SK-MEL-5 (cell line): Measurements from ENCODE around the gene CXXC1. TPM values are rescaled to one million over a fixed set of nuclear protein-coding genes. Genes with fewer than 3 reads are reported as not detected.
"Not testable (repeated sequence)": the region's sequence is repeated elsewhere in the genome, so short reads cannot be mapped to it uniquely, and the experiment has no call there.

Source experiments
- DNase-seq: peaks from one replicate; pipeline ENCODE4 v3.0.0-alpha.2; 2016; ENCODE audit warnings: low read depth, low spot score
- in situ Hi-C: cut with HindIII; loops from 2 replicates; pipeline ENCODE4 v1.10.0; 2016; ENCODE audit warnings: low sequenced_read_pairs, high pct_unique_total_duplicates, low pct_unique_long_range_greater_than_20kb
- small RNA-seq, 2 experiments: library from RNA; depleted of rRNA; stranded (forward); fragments of <200 nt; gene quantifications; one replicate each; pipeline ENCODE3, GENCODE V24; 2014
- total RNA-seq: library from RNA; depleted of rRNA; stranded (reverse); fragments of >200 nt; shearing (Covaris generic); gene quantifications from 2 replicates; pipeline ENCODE4 v1.2.3, GENCODE V29; 2014; rRNA removed

CXXC1 gene
- total RNA-seq, 1 experiment from 2014 or later: 19.4 TPM

- DNase-seq, in situ Hi-C loops: not testable (repeated sequence)
Observed at GRCh38 chr18:50241768-50242167, 45.7 kb downstream of the CXXC1 start.

- DNase-seq: no peak
- in situ Hi-C loops: no loop called here
Observed at GRCh38 chr18:50240080-50240563, 47.4 kb downstream of the CXXC1 start.

DNA sequence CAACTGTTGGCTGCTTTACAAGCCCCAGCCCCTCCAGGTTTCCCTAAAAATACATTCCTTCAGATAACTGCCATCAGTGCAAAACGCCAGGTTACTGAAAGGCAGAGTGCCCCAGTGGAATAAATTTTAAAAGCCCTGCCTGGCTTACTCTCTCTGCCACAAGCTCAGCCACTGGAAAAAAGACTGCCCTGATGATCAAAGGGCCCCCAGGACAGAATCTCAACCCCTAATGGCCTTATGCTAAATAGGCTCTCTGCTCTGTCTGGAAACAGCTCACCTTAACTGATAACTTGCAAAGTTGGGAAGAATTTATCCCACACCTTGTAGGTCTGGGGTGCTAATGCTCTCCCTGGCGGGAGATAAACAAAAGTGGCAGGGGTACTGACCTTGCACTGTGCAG is 55.1 kb downstream of the CXXC1 start:
- DNase-seq: no peak
- in situ Hi-C loops: no loop called here

Small RNAs within 50 kb of the gene (small RNA-seq; reads per million reads assigned to genes)
- gene RNA5SP458: 0.02 to 5.8 reads per million in 2 experiments

Other genes starting within 250 kb of the CXXC1 start
- gene MYO5B, start 92.5 kb downstream of the CXXC1 start, total RNA-seq: 0.48 and 0.66 TPM in 2 replicates
- gene CFAP53, start 21.2 kb downstream of the CXXC1 start, total RNA-seq: 0.11 and 0.35 TPM in 2 replicates
- gene MBD1, start 6.2 kb downstream of the CXXC1 start, total RNA-seq: 37.0 and 38.2 TPM in 2 replicates
- 23.8 and 27.0 TPM in 2 replicates for gene SKA1, start 87.4 kb upstream of the CXXC1 start, total RNA-seq